ENCODE data around the gene IDI1.

The IDI1 gene

DNA sequence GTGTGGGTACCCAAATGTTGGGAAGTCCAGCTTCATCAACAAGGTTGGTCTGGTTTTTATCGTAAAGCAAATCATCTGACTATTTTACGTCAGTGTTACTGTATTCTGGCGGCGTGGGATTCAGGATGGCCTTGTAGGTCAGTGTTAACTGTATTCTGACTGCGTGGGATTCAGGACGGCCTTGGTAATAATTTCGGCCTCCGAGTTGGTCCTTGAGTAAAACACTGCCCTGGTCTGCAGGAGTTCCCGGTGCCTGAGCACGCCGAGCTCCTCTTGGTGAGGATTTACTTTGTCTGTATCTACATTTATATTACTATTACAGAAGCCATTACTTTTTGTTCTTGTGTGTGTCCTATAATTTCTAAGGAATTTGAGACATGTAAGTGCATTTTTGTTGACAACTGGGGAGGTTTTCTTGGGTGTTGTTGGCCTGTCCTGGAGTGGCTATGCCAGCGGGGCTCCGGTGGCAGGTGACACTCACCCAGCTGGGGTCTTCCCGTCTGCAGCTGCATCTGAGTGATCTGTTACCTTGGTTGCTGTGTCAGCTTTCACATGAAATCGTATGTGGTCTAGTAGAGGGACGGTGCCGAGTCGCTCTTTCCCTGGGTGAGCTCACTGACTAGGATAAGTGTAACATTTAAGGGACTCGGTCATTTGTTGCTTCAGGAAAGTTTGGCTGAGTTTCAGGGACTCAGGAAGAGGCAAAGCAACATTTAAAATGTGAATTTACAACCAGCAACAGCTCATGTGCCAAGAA, 51.5 kb downstream of the IDI1 start:
- Histone ChIP-seq H2AFZ (ENCODE audit: low read depth, low read length, severe bottlenecking) (no peak overlapping the region), H4K20me1 (ENCODE audit: low read depth, low read length) (peaks cover 10% of the 10 kb centered on the region; the same call in 1 of the 2 replicates), H3F3A (ENCODE audit: insufficient read depth) (peaks cover 3% of the 10 kb centered on the region; the same call in 1 of the 2 replicates), H3K27ac (ENCODE audit: low read depth, low read length) (no peak overlapping the region), H3K36me3 (ENCODE audit: low read length) (peaks cover 50% of the 10 kb centered on the region), H3K9me2 (replicated peaks; ENCODE audit: insufficient read depth, low read length) (no peaks in the 10 kb centered on the region), H3K9ac (ENCODE audit: low read length) (no peak overlapping the region), H3K4me2 (ENCODE audit: low read depth, low read length, poor library complexity, severe bottlenecking) (no peak overlapping the region), H3K9me3 (ENCODE audit: insufficient read depth, low read length) (no peaks in the 10 kb centered on the region), H3K79me2 (ENCODE audit: insufficient read depth, low read length) (peaks cover 43% of the 10 kb centered on the region), H3K27me3 (ENCODE audit: low read length) (no peaks in the 10 kb centered on the region), H3K4me3 (ENCODE audit: insufficient read depth, low read length, poor library complexity, severe bottlenecking) (no peak overlapping the region)
- TF ChIP-seq EZH2phosphoT487 (conservative IDR thresholded peaks at IDR 0.05; ENCODE audit: low read length): no peak
- no peak for TF ChIP-seq CTCF (IDR thresholded peaks at IDR 0.05; ENCODE audit: insufficient read depth, low read length, poor library complexity, severe bottlenecking)

- TF ChIP-seq EZH2phosphoT487 (conservative IDR thresholded peaks at IDR 0.05; ENCODE audit: low read length) (no peak), CTCF (IDR thresholded peaks at IDR 0.05; ENCODE audit: insufficient read depth, low read length, poor library complexity, severe bottlenecking) (no peak)
- H2AFZ ChIP-seq (ENCODE audit: low read depth, low read length, severe bottlenecking): no peak overlapping the region
- peaks cover 42% of the 10 kb centered on the region for H3K79me2 ChIP-seq (ENCODE audit: insufficient read depth, low read length)
- peaks cover 3% of the 10 kb centered on the region; the same call in 1 of the 2 replicates for H3F3A ChIP-seq (ENCODE audit: insufficient read depth)
- H3K9ac ChIP-seq (ENCODE audit: low read length): no peak overlapping the region
- H3K9me2 ChIP-seq (replicated peaks; ENCODE audit: insufficient read depth, low read length): no peaks in the 10 kb centered on the region
- no peak overlapping the region for H3K4me3 ChIP-seq (ENCODE audit: insufficient read depth, low read length, poor library complexity, severe bottlenecking)
- H3K9me3 ChIP-seq (ENCODE audit: insufficient read depth, low read length): no peaks in the 10 kb centered on the region
- H3K4me2 ChIP-seq (ENCODE audit: low read depth, low read length, poor library complexity, severe bottlenecking): no peak overlapping the region
- peaks cover 40% of the 10 kb centered on the region for H3K36me3 ChIP-seq (ENCODE audit: low read length)
- H4K20me1 ChIP-seq (ENCODE audit: low read depth, low read length): peaks cover 14% of the 10 kb centered on the region
- H3K27ac ChIP-seq (ENCODE audit: low read depth, low read length): no peak overlapping the region
- H3K27me3 ChIP-seq (ENCODE audit: low read length): no peaks in the 10 kb centered on the region
These were observed 52.9 kb downstream of the IDI1 start for GRCh38 chr10:996031-996430.

- Histone ChIP-seq H3K9me2 (replicated peaks; ENCODE audit: insufficient read depth, low read length) (no peaks in the 10 kb centered on the region), H3K9ac (ENCODE audit: low read length) (no peak overlapping the region), H4K20me1 (ENCODE audit: low read depth, low read length) (peaks cover 19% of the 10 kb centered on the region), H2AFZ (ENCODE audit: low read depth, low read length, severe bottlenecking) (no peak overlapping the region), H3K36me3 (ENCODE audit: low read length) (peaks cover 35% of the 10 kb centered on the region), H3K9me3 (ENCODE audit: insufficient read depth, low read length) (no peaks in the 10 kb centered on the region), H3K4me3 (ENCODE audit: insufficient read depth, low read length, poor library complexity, severe bottlenecking) (no peak overlapping the region), H3F3A (ENCODE audit: insufficient read depth) (peaks cover 3% of the 10 kb centered on the region; the same call in 1 of the 2 replicates), H3K27ac (ENCODE audit: low read depth, low read length) (no peak overlapping the region), H3K27me3 (ENCODE audit: low read length) (no peaks in the 10 kb centered on the region), H3K79me2 (ENCODE audit: insufficient read depth, low read length) (peaks cover 44% of the 10 kb centered on the region), H3K4me2 (ENCODE audit: low read depth, low read length, poor library complexity, severe bottlenecking) (no peak overlapping the region)
- TF ChIP-seq EZH2phosphoT487 (conservative IDR thresholded peaks at IDR 0.05; ENCODE audit: low read length) (no peak), CTCF (IDR thresholded peaks at IDR 0.05; ENCODE audit: insufficient read depth, low read length, poor library complexity, severe bottlenecking) (no peak)
These were observed 53.4 kb downstream of the IDI1 start for GRCh38 chr10:995559-995926.

Data from SU-DHL-6 (cell line).